Common myeloid progenitor, CD34-positive (primary cell): ENCODE measurements around the gene TRPC3.

Experiments used
- CTCF ChIA-PET: fragments of 350-600 bp; sonication (Branson Sonifier 250); formaldehyde crosslinking; loops from one replicate; lab custom pipeline; 2021; ENCODE audit warnings: antibody characterized with exemption; lab: Charles Lee
- POLR2A ChIA-PET: fragments of 350-600 bp; sonication (Branson Sonifier 250); formaldehyde crosslinking; loops from one replicate; lab custom pipeline; 2021; ENCODE audit warnings: antibody characterized with exemption; lab: Charles Lee
- DNase-seq, 3 donors: peaks; one replicate each; pipeline versions ENCODE4 v3.0.0 to v3.0.0-alpha.2; 2013
- H3K27ac ChIP-seq, 2 experiments: 1 replicate in 1 of 2; 2 replicates in 1 of 2; pipeline ENCODE4 v1.7.0; 2013; ENCODE audit warnings: inconsistent platforms in 2 of 2, low read length in 2 of 2, mild to moderate bottlenecking in 2 of 2, low read depth in 1 of 2, moderate library complexity in 1 of 2; ENCODE audit not compliant: severe bottlenecking in 2 of 2, insufficient read depth in 1 of 2, poor library complexity in 1 of 2
- H3K27me3 ChIP-seq, 5 experiments: replicated peaks in 2 of 5; 1 replicate in 3 of 5; 2 replicates in 2 of 5; pipeline versions ENCODE4 v1.6.1 to v1.7.0; 2013; ENCODE audit warnings: low read length in 4 of 5, mild to moderate bottlenecking in 2 of 5, moderate library complexity in 2 of 5, inconsistent platforms in 1 of 5; ENCODE audit not compliant: insufficient read depth in 5 of 5, control insufficient read depth in 4 of 5
- H3K36me3 ChIP-seq, 4 experiments: 1 replicate in 2 of 4; 2 replicates in 2 of 4; pipeline versions ENCODE4 v1.6.1 to v1.7.0; 2013; ENCODE audit warnings: low read length in 3 of 4, control low read depth in 1 of 4, mild to moderate bottlenecking in 1 of 4; ENCODE audit not compliant: control insufficient read depth in 4 of 4, insufficient read depth in 4 of 4
- H3K4me1 ChIP-seq, 4 experiments: 1 replicate in 3 of 4; 2 replicates in 1 of 4; pipeline versions ENCODE4 v1.6.1 to v1.7.1; 2013; ENCODE audit warnings: low read length in 3 of 4, mild to moderate bottlenecking in 3 of 4, control low read depth in 1 of 4, inconsistent platforms in 1 of 4, moderate library complexity in 1 of 4; ENCODE audit not compliant: control insufficient read depth in 4 of 4, insufficient read depth in 4 of 4; ENCODE audit errors: control extremely low read depth in 1 of 4
- H3K4me3 ChIP-seq, 7 experiments: 1 replicate in 4 of 7; 2 replicates in 3 of 7; pipeline versions ENCODE4 v1.5.1 to v1.7.0; 2013; ENCODE audit warnings: mild to moderate bottlenecking in 7 of 7, low read length in 6 of 7, moderate library complexity in 6 of 7, inconsistent platforms in 2 of 7, low read depth in 2 of 7, control low read depth in 1 of 7; ENCODE audit not compliant: insufficient read depth in 4 of 7, control insufficient read depth in 1 of 7; ENCODE audit errors: extremely low read depth in 1 of 7
- H3K9me3 ChIP-seq, 5 experiments: 1 replicate in 4 of 5; 2 replicates in 1 of 5; pipeline versions ENCODE4 v1.6.1 to v1.7.1; 2013; ENCODE audit warnings: low read length in 4 of 5, mild to moderate bottlenecking in 2 of 5, inconsistent platforms in 1 of 5, low read depth in 1 of 5, moderate library complexity in 1 of 5; ENCODE audit not compliant: control insufficient read depth in 4 of 5, insufficient read depth in 2 of 5; ENCODE audit errors: control extremely low read depth in 1 of 5
- WGBS: methylation state at CpG from one replicate; pipeline ENCODE4 v1.1.5; 2013; ENCODE audit not compliant: insufficient coverage; 5-methylcytosine and 5-hydroxymethylcytosine counted together

The TRPC3 gene

DNA sequence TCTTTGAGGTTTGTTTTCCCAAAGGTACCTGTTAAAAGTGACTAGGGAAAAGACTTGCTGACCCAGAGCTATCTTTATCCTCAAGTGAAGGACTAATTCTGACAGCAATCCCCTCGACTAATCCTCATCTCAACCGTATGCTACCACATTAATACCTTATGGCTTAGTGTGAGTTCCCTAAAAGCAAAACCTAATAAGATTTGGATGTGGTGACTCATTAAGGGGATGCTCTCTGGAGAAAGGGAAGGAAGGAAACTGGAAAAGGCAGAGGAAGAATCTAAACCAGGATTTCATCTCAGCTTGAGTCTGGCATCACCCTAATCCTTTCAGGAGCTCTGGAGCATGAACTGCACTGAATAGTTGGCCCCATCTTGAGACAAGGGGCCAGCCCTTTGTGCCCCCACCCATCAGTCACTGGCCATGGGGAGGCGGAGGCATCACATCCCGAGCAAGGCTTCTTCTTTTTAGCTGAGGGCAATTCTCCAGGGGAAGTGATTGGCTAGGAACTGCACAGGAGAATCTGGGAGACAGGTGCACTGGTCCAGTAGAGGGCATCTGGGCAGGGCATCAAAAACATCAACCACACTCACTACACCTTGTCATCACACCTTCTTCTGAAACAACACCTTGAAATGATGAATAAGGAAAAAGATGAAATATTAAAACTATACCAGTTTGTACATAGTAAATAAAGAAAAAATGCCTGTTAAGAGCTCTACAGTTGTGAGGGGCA is 74.7 kb downstream of the TRPC3 start:
- Histone ChIP-seq H3K27me3 (peaks cover 0 to 3% (median 0%) of the 10 kb centered on the region in 5 experiments), H3K36me3 (no peaks in the 10 kb centered on the region), H3K4me1 (peaks cover 0 to 14% (median 7%) of the 10 kb centered on the region in 4 experiments), H3K9me3 (no peaks in the 10 kb centered on the region), H3K4me3 (no peak overlapping the region), H3K27ac (no peak overlapping the region)
- CTCF ChIA-PET, result interaction anchor here (1.4 kb wide), 1 partner anchor 21 kb away, joined by 5 read pairs; no protein-coding TSS in a partner anchor
- POLR2A ChIA-PET, result no interaction called here
- no peak for DNase-seq
- WGBS, result 100% methylated on average over 1 of the region's 4 CpGs

DNA sequence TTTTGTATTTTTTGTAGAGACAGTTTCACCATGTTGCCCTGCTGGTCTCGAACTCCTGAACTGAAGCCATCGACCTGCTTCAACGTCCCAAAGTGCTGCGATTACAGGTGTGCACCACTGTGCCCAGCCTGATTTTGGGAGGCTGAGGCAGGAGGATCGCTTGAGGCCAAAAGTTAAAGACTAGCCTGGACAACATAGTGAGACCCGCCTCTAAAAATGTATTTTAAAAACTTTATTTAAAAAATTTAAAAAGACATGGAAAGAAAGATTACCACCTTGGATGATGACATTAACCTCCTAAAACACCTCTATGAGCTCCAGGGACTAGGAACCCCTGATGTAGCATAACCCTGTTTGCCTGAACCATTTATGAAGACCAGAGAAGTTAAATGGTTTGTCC is 75.8 kb downstream of the TRPC3 start:
- CTCF ChIA-PET, result no interaction called here
- 98% methylated on average over 4 of the region's 6 CpGs for WGBS

DNA sequence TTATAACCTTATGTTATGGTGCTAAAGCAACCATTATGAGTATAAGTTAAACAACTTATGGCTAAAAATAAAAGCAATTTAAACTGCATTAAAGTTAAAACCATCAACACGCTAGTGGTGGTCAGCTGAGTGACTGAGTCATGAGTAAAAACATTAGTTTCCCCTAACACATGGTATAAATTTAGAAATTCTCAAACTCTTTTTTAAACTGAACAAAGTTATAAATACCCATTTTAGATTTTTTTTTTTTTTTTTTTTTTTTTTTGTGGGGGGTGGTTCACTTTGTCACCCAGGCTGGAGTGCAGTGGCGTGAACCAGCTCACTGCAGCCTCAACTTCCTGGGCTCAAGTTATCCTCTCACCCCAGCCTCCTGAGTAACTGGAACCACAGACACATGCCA is 76.2 kb downstream of the TRPC3 start:
- no peak overlapping the region for H3K27ac ChIP-seq
- CTCF ChIA-PET, result no interaction called here
- H3K27me3 ChIP-seq, result peaks cover 0 to 3% (median 0%) of the 10 kb centered on the region in 5 experiments
- no CpG with 5 or more reads among the region's 2 CpGs for WGBS
- peaks cover 0 to 18% (median 7%) of the 10 kb centered on the region in 4 experiments for H3K4me1 ChIP-seq
- H3K4me3 ChIP-seq, result no peak overlapping the region
- no peak for DNase-seq
- H3K9me3 ChIP-seq, result no peaks in the 10 kb centered on the region
- POLR2A ChIA-PET, result no interaction called here
- no peaks in the 10 kb centered on the region for H3K36me3 ChIP-seq

More for the DNA sequence above, 75.8 kb downstream of the TRPC3 start:
- Histone ChIP-seq H3K4me3 (no peak overlapping the region), H3K27me3 (peaks cover 0 to 3% (median 0%) of the 10 kb centered on the region in 5 experiments), H3K4me1 (peaks cover 0 to 14% (median 7%) of the 10 kb centered on the region in 4 experiments), H3K9me3 (no peaks in the 10 kb centered on the region), H3K36me3 (no peaks in the 10 kb centered on the region), H3K27ac (no peak overlapping the region)
- POLR2A ChIA-PET, result no interaction called here
- DNase-seq, result no peak

- Histone ChIP-seq H3K27me3 (peaks cover 0 to 2% (median 0%) of the 10 kb centered on the region in 5 experiments), H3K4me3 (peak overlapping the region in 3 of 7 experiments; percentile 15 to 53 (median 19)), H3K27ac (no peak overlapping the region), H3K36me3 (no peaks in the 10 kb centered on the region), H3K9me3 (no peaks in the 10 kb centered on the region), H3K4me1 (peaks cover 2 to 26% (median 10%) of the 10 kb centered on the region in 4 experiments)
- ChIA-PET CTCF (interaction anchor here (0.6 kb wide), 1 partner anchor 9 kb away, joined by 4 read pairs; no protein-coding TSS in a partner anchor), POLR2A (interaction anchor here (0.6 kb wide), 1 partner anchor 1656 kb away, joined by 3 read pairs; no protein-coding TSS in a partner anchor)
- 17% methylated on average over 2 of the region's 3 CpGs for WGBS
- peak in 2 of 3 donors; percentile 54 to 64 for DNase-seq
Observed at GRCh38 chr4:121873604-121874003, 78.3 kb downstream of the TRPC3 start.

GRCh38 chr4:121869841-121870822 is 81.7 kb downstream of the TRPC3 start, which contains the start of gene BBS7:
TSS of gene BBS7 (minus strand) at chr4:121870474. CDS start at chr4:121870313, 161 bp downstream.
- Histone ChIP-seq H3K36me3 (peaks cover 0 to 6% (median 2%) of the 10 kb centered on the region in 4 experiments), H3K27me3 (no peaks in the 10 kb centered on the region), H3K4me3 (peak within 1 kb of the TSS; percentile 87 to 96 (median 94)), H3K9me3 (no peaks in the 10 kb centered on the region), H3K4me1 (peaks cover 2 to 26% (median 10%) of the 10 kb centered on the region in 4 experiments), H3K27ac (peak within 1 kb of the TSS; percentile 50 to 81)
- CTCF ChIA-PET, result interaction anchor here (0.9 to 1.4 kb wide), 6 partner anchors 9 to 66 kb away, joined by 3 to 4 read pairs (median 3); no protein-coding TSS in a partner anchor
- POLR2A ChIA-PET, result interaction anchor here (1.7 kb wide), 1 partner anchor 46 kb away, joined by 6 read pairs; no protein-coding TSS in a partner anchor
- under 1% methylated on average over 58 of the region's 58 CpGs for WGBS
- DNase-seq, result peak; percentile 95 to 98 (median 97)

- Histone ChIP-seq H3K4me3 (no peak overlapping the region), H3K27ac (no peak overlapping the region), H3K4me1 (no peaks in the 10 kb centered on the region), H3K9me3 (no peaks in the 10 kb centered on the region), H3K36me3 (peaks cover 0 to 11% (median 6%) of the 10 kb centered on the region in 4 experiments), H3K27me3 (no peaks in the 10 kb centered on the region)
- CTCF ChIA-PET, result interaction anchor here (1.5 kb wide), 1 partner anchor 28 kb away, joined by 3 read pairs; no protein-coding TSS in a partner anchor
- POLR2A ChIA-PET, result no interaction called here
- WGBS, result 98% methylated on average over 7 of the region's 7 CpGs
- no peak for DNase-seq
Observed at GRCh38 chr4:121863799-121864198, 88.1 kb downstream of the TRPC3 start.
